GM21723 (cell line): ENCODE data around the gene IQCH.
"Not testable (repeated sequence)": the region's sequence is repeated elsewhere in the genome, so short reads cannot be mapped to it uniquely, and the experiment has no call there.

Source experiments
- ATAC-seq: cut with Tn5 transposase; IDR thresholded peaks from one replicate; pipeline ENCODE4 v1.9.1; 2021; ENCODE audit warnings: mild to moderate bottlenecking, moderate library complexity; ENCODE audit not compliant: unreplicated experiment

IQCH gene

GRCh38 chr15:67350042-67350441, 95.5 kb downstream of the IQCH start:
- ATAC-seq = no peak

- ATAC-seq = no peak
Measured at GRCh38 chr15:67358391-67358790, 103.8 kb downstream of the IQCH start.

- no peak for ATAC-seq
Measured at GRCh38 chr15:67358812-67359211, 104.2 kb downstream of the IQCH start.

GRCh38 chr15:67359431-67360079, 105.0 kb downstream of the IQCH start:
- no peak for ATAC-seq

- no peak for ATAC-seq
Measured at GRCh38 chr15:67361100-67361499, 106.5 kb downstream of the IQCH start.

- not testable (repeated sequence) for ATAC-seq
Measured at GRCh38 chr15:67363712-67364111, 109.1 kb downstream of the IQCH start.

GRCh38 chr15:67365994-67366393, 111.4 kb downstream of the IQCH start:
- no peak for ATAC-seq

GRCh38 chr15:67366904-67367303, 112.3 kb downstream of the IQCH start:
- no peak for ATAC-seq

- ATAC-seq = no peak
Measured at GRCh38 chr15:67369359-67369998, 114.9 kb downstream of the IQCH start.

GRCh38 chr15:67370206-67370954, 115.8 kb downstream of the IQCH start:
- no peak for ATAC-seq

GRCh38 chr15:67372543-67372942, 118.0 kb downstream of the IQCH start:
- ATAC-seq = no peak

- no peak for ATAC-seq
Measured at GRCh38 chr15:67372986-67373675, 118.5 kb downstream of the IQCH start.

GRCh38 chr15:67373971-67374370, 119.4 kb downstream of the IQCH start:
- ATAC-seq = no peak

GRCh38 chr15:67379530-67379929, 124.9 kb downstream of the IQCH start:
- no peak for ATAC-seq

GRCh38 chr15:67380921-67381320, 126.3 kb downstream of the IQCH start:
- no peak for ATAC-seq

- ATAC-seq = no peak
Measured at GRCh38 chr15:67381416-67382045, 126.9 kb downstream of the IQCH start.

GRCh38 chr15:67382723-67383122, 128.1 kb downstream of the IQCH start:
- ATAC-seq = no peak

- no peak for ATAC-seq
Measured at GRCh38 chr15:67383899-67384298, 129.3 kb downstream of the IQCH start.

GRCh38 chr15:67384761-67385160, 130.2 kb downstream of the IQCH start:
- ATAC-seq = no peak

GRCh38 chr15:67385971-67386370, 131.4 kb downstream of the IQCH start:
- no peak for ATAC-seq

- no peak for ATAC-seq
Measured at GRCh38 chr15:67386947-67387346, 132.4 kb downstream of the IQCH start.
